Trophoblast cell (in vitro differentiated cells and primary cell): ENCODE data around the gene SCYGR7.

Experiments used
- DNase-seq, 2 donors: peaks; one replicate each; pipeline ENCODE4 v3.0.0-alpha.2; 2016
- H2AFZ ChIP-seq: 2 replicates; pipeline ENCODE4 v1.6.1; 2013; ENCODE audit warnings: low read length, moderate library complexity, mild to moderate bottlenecking; ENCODE audit not compliant: insufficient read depth, poor library complexity
- H2AK5ac ChIP-seq: 2 replicates; pipeline ENCODE4 v1.6.1; 2013; ENCODE audit warnings: mild to moderate bottlenecking, low read length
- H2BK120ac ChIP-seq: 2 replicates; pipeline ENCODE4 v1.6.1; 2013; ENCODE audit warnings: low read length, mild to moderate bottlenecking, moderate library complexity; ENCODE audit not compliant: insufficient read depth, poor library complexity
- H2BK12ac ChIP-seq: 2 replicates; pipeline ENCODE4 v1.6.1; 2013; ENCODE audit warnings: mild to moderate bottlenecking, low read length, moderate library complexity
- H2BK5ac ChIP-seq: 2 replicates; pipeline ENCODE4 v1.6.1; 2013; ENCODE audit warnings: low read length, low read depth, moderate library complexity, mild to moderate bottlenecking; ENCODE audit not compliant: poor library complexity
- H3K14ac ChIP-seq: 2 replicates; pipeline ENCODE4 v1.6.1; 2013; ENCODE audit warnings: mild to moderate bottlenecking, low read length
- H3K18ac ChIP-seq: 2 replicates; pipeline ENCODE4 v1.6.1; 2013; ENCODE audit warnings: mild to moderate bottlenecking, low read length
- H3K23ac ChIP-seq: 2 replicates; pipeline ENCODE4 v1.6.1; 2013; ENCODE audit warnings: low read length
- H3K27ac ChIP-seq: 2 replicates; pipeline ENCODE4 v1.5.1; 2013; ENCODE audit warnings: low read depth, mild to moderate bottlenecking, inconsistent platforms, low read length, moderate library complexity
- H3K27me3 ChIP-seq: 2 replicates; pipeline ENCODE4 v1.6.1; 2013; ENCODE audit warnings: inconsistent platforms, mild to moderate bottlenecking, low read length, moderate library complexity; ENCODE audit not compliant: insufficient read depth
- H3K36me3 ChIP-seq, 2 experiments: 1 replicate in 1 of 2; 2 replicates in 1 of 2; pipeline ENCODE4 v1.6.1; 2013; ENCODE audit warnings: low read length in 2 of 2, mild to moderate bottlenecking in 2 of 2, moderate library complexity in 1 of 2; ENCODE audit not compliant: insufficient read depth in 2 of 2, control insufficient read depth in 1 of 2
- H3K4ac ChIP-seq: 2 replicates; pipeline ENCODE4 v1.6.1; 2013; ENCODE audit warnings: low read depth, mild to moderate bottlenecking, low read length, moderate library complexity
- H3K4me1 ChIP-seq, 2 experiments: 1 replicate in 1 of 2; 2 replicates in 1 of 2; pipeline ENCODE4 v1.6.1; 2013; ENCODE audit warnings: low read length in 2 of 2, mild to moderate bottlenecking in 2 of 2, moderate library complexity in 1 of 2; ENCODE audit not compliant: insufficient read depth in 2 of 2, control insufficient read depth in 1 of 2
- H3K4me2 ChIP-seq: 2 replicates; pipeline ENCODE4 v1.6.1; 2013; ENCODE audit warnings: inconsistent platforms, mild to moderate bottlenecking, low read length, moderate library complexity
- H3K4me3 ChIP-seq: 2 replicates; pipeline ENCODE4 v1.5.1; 2013; ENCODE audit warnings: mild to moderate bottlenecking, low read depth, low read length, inconsistent platforms
- H3K79me1 ChIP-seq: one replicate; pipeline ENCODE4 v1.6.1; 2013; ENCODE audit warnings: low read length
- H3K79me2 ChIP-seq: 2 replicates; pipeline ENCODE4 v1.6.1; 2013; ENCODE audit warnings: low read length, mild to moderate bottlenecking; ENCODE audit not compliant: control insufficient read depth, insufficient read depth, poor library complexity
- H3K9ac ChIP-seq: 2 replicates; pipeline ENCODE4 v1.6.1; 2013; ENCODE audit warnings: mild to moderate bottlenecking, low read length
- H3K9me3 ChIP-seq: 2 replicates; pipeline ENCODE4 v1.6.1; 2013; ENCODE audit warnings: low read depth, mild to moderate bottlenecking, control low read depth, inconsistent platforms, low read length; ENCODE audit not compliant: insufficient read depth
- H4K12ac ChIP-seq: 2 replicates; pipeline ENCODE4 v1.6.1; 2013; ENCODE audit warnings: low read depth, mild to moderate bottlenecking, low read length, moderate library complexity
- H4K8ac ChIP-seq: 2 replicates; pipeline ENCODE4 v1.6.1; 2013; ENCODE audit warnings: low read depth, mild to moderate bottlenecking, low read length, moderate library complexity
- H4K91ac ChIP-seq: one replicate; pipeline ENCODE4 v1.6.1; 2013; ENCODE audit warnings: low read depth, mild to moderate bottlenecking, low read length, moderate library complexity
- WGBS: extraction: QIAGEN DNeasy Blood & Tissue Kit; methylation state at CpG from one replicate; pipeline ENCODE4 v1.1.7; 2013; ENCODE audit warnings: missing lambda C conversion rate; ENCODE audit not compliant: insufficient read length, insufficient coverage; ENCODE audit errors: extremely low coverage; 5-methylcytosine and 5-hydroxymethylcytosine counted together

The SCYGR7 gene

DNA sequence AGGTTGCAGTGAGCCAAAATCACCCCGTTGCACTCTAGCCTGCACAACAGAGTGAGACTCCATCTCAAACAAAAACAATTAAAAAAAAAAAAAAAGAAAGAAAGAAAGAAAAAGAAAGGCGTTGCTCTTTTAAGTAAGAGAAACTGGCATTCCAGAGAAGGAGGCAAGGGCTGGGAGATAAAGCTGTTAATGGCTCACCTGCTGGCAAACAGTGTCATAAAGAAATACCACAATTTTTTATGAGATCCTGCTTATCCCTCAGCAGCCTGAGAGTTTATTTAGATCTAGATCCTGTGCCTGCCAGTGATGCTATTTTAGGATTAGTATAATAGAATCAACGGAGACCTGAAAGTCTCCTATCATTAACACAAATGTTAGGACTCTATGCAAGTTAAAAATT is 26.6 kb upstream of the SCYGR7 start:
- peaks cover 5 to 8% of the 10 kb centered on the region in 2 experiments for H3K36me3 ChIP-seq
- H2BK5ac ChIP-seq, result no peak overlapping the region
- no peak for DNase-seq
- H3K4me3 ChIP-seq, result no peak overlapping the region
- no peak overlapping the region for H3K4ac ChIP-seq
- H3K9ac ChIP-seq, result no peak overlapping the region
- H4K12ac ChIP-seq, result no peak overlapping the region
- no peak overlapping the region for H4K91ac ChIP-seq
- no peaks in the 10 kb centered on the region for H3K79me2 ChIP-seq
- no peaks in the 10 kb centered on the region for H3K27me3 ChIP-seq
- no peak overlapping the region for H3K4me2 ChIP-seq
- H2BK120ac ChIP-seq, result no peak overlapping the region
- H3K14ac ChIP-seq, result no peak overlapping the region
- H3K4me1 ChIP-seq, result peaks cover 6 to 10% of the 10 kb centered on the region in 2 experiments
- no peak overlapping the region for H3K18ac ChIP-seq
- H2AFZ ChIP-seq, result no peak overlapping the region
- no peak overlapping the region for H2BK12ac ChIP-seq
- no peak overlapping the region for H2AK5ac ChIP-seq
- peaks cover 15% of the 10 kb centered on the region for H3K79me1 ChIP-seq
- H3K27ac ChIP-seq, result no peak overlapping the region
- WGBS, result no CpG with 5 or more reads among the region's 3 CpGs
- H3K9me3 ChIP-seq, result peaks cover 1% of the 10 kb centered on the region
- no peak overlapping the region for H4K8ac ChIP-seq
- H3K23ac ChIP-seq, result no peak overlapping the region

DNA sequence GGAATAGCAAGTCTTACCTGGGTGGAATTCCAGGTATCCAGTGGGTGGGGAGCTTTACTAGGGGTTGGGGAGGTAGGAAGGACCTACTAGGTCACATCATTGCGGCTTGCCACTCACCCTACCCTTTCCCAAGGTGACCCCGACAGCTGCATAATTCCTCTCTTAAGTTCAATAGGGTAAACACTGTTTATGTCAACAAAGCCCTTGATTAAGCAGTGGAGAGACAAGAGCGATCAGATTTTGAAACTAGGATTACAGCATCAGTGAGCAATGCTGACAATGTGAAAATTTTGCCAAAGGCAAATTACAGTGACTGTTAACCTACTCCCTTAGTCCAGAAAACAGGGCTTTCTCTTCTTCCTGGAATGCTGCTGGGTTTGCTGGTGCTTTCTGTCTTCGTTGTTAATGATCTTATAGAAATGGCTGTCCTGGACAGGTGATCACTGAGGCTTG is 24.8 kb upstream of the SCYGR7 start:
- no peak overlapping the region for H3K23ac ChIP-seq
- WGBS, result no CpG with 5 or more reads among the region's 4 CpGs
- H2AFZ ChIP-seq, result no peak overlapping the region

DNA sequence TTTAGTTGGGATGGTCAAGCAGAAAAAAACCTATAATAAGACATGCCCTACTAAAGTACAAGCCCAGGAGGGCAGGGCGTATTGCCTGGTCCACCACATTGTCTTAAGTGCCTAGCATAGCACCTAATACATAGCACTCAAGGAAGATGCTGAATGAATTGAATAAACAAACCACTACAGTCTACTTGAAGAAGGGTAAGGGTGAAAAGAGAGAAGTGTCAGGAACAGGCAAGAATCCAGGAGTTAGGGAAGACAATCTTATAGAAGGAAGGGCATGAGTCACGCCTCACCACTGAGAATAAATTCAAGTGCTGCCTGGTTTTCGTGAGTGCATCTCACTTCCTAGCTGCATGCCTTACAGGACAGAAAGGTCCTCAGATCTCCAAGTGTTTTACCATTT is 24.2 kb upstream of the SCYGR7 start:
- no CpG with 5 or more reads among the region's 3 CpGs for WGBS
- H2AK5ac ChIP-seq, result no peak overlapping the region
- no peaks in the 10 kb centered on the region for H3K27me3 ChIP-seq
- H3K4me3 ChIP-seq, result no peak overlapping the region
- H4K12ac ChIP-seq, result no peak overlapping the region
- no peak overlapping the region for H3K4me2 ChIP-seq
- H3K9me3 ChIP-seq, result peaks cover 1% of the 10 kb centered on the region
- no peak overlapping the region for H3K14ac ChIP-seq
- no peak overlapping the region for H3K18ac ChIP-seq
- H3K79me2 ChIP-seq, result no peaks in the 10 kb centered on the region
- no peak overlapping the region for H2AFZ ChIP-seq
- H3K23ac ChIP-seq, result no peak overlapping the region
- H3K79me1 ChIP-seq, result peaks cover 15% of the 10 kb centered on the region
- peaks cover 6 to 10% of the 10 kb centered on the region in 2 experiments for H3K4me1 ChIP-seq
- no peak overlapping the region for H3K9ac ChIP-seq
- H4K91ac ChIP-seq, result peak overlapping the region; percentile 76
- H2BK120ac ChIP-seq, result peak overlapping the region; percentile 67
- no peak overlapping the region for H3K4ac ChIP-seq
- peak in 1 of 2 donors; percentile 47 for DNase-seq
- peak overlapping the region; percentile 89 for H3K27ac ChIP-seq
- peak overlapping the region; percentile 55 for H2BK5ac ChIP-seq
- H2BK12ac ChIP-seq, result peak overlapping the region; percentile 21
- H4K8ac ChIP-seq, result no peak overlapping the region
- H3K36me3 ChIP-seq, result peaks cover 3 to 5% of the 10 kb centered on the region in 2 experiments

More for the DNA sequence above, 24.8 kb upstream of the SCYGR7 start:
- Histone ChIP-seq H2BK12ac (peak overlapping the region; percentile 70), H3K4ac (no peak overlapping the region), H3K79me1 (peaks cover 15% of the 10 kb centered on the region), H3K4me3 (no peak overlapping the region), H2BK120ac (peak overlapping the region; percentile 67), H3K18ac (no peak overlapping the region), H4K91ac (peak overlapping the region; percentile 76), H3K4me2 (peak overlapping the region; percentile 48), H3K27me3 (no peaks in the 10 kb centered on the region), H4K12ac (no peak overlapping the region), H3K14ac (no peak overlapping the region), H3K36me3 (peaks cover 5 to 6% of the 10 kb centered on the region in 2 experiments), H3K9ac (no peak overlapping the region), H3K27ac (peak overlapping the region; percentile 91), H2AK5ac (no peak overlapping the region), H3K79me2 (no peaks in the 10 kb centered on the region), H4K8ac (no peak overlapping the region), H2BK5ac (peak overlapping the region; percentile 94), H3K4me1 (peaks cover 6 to 10% of the 10 kb centered on the region in 2 experiments), H3K9me3 (peaks cover 1% of the 10 kb centered on the region)
- peak; percentile 89 to 99 for DNase-seq

DNA sequence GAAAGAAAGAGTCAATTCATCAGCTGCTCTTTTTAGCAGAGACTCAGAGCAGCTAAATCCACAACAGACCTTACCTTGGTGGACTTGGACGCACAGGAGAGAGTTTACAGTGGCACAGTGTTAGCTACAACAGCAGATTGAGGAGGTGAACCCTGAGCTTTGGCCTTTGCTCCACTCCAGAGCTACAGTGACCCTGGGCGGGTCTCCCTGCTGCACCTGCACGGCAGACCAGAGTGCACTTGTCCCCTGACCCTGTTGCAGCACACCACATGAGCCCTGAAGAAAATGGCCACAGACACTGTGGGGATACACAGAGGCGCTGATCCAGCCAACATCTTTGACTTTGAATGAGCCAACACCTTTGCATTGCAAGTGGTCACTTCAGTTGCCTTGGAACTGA is 21.3 kb upstream of the SCYGR7 start:
- no peaks in the 10 kb centered on the region for H3K9me3 ChIP-seq
- DNase-seq, result no peak
- H4K8ac ChIP-seq, result no peak overlapping the region
- no peak overlapping the region for H2BK12ac ChIP-seq
- H3K4me3 ChIP-seq, result no peak overlapping the region
- no peak overlapping the region for H2AK5ac ChIP-seq
- no peak overlapping the region for H3K4ac ChIP-seq
- H2BK120ac ChIP-seq, result no peak overlapping the region
- peak overlapping the region; percentile 91 for H3K23ac ChIP-seq
- no peak overlapping the region for H2AFZ ChIP-seq
- no peaks in the 10 kb centered on the region for H3K79me2 ChIP-seq
- H3K4me2 ChIP-seq, result no peak overlapping the region
- H3K4me1 ChIP-seq, result peaks cover 6 to 10% of the 10 kb centered on the region in 2 experiments
- no peak overlapping the region for H2BK5ac ChIP-seq
- no peak overlapping the region for H3K14ac ChIP-seq
- H3K18ac ChIP-seq, result no peak overlapping the region
- no peaks in the 10 kb centered on the region for H3K36me3 ChIP-seq
- H3K9ac ChIP-seq, result no peak overlapping the region
- H3K27me3 ChIP-seq, result no peaks in the 10 kb centered on the region
- H4K91ac ChIP-seq, result no peak overlapping the region
- WGBS, result no CpG with 5 or more reads among the region's 4 CpGs
- no peak overlapping the region for H4K12ac ChIP-seq
- peaks cover 13% of the 10 kb centered on the region for H3K79me1 ChIP-seq
- no peak overlapping the region for H3K27ac ChIP-seq
